GM19239 (cell line): Measurements from ENCODE around the gene KIF15.

ENCODE experiments used
- DNase-seq: peaks from one replicate; pipeline ENCODE4 v3.0.0; 2011; ENCODE audit warnings: low spot score; ENCODE audit not compliant: insufficient read length
- FAIRE-seq: peaks from 2 replicates; lab custom pipeline; 2011; peaks lifted over from hg19 to GRCh38; lab: Jason Lieb, UNC

The KIF15 gene, protein sequence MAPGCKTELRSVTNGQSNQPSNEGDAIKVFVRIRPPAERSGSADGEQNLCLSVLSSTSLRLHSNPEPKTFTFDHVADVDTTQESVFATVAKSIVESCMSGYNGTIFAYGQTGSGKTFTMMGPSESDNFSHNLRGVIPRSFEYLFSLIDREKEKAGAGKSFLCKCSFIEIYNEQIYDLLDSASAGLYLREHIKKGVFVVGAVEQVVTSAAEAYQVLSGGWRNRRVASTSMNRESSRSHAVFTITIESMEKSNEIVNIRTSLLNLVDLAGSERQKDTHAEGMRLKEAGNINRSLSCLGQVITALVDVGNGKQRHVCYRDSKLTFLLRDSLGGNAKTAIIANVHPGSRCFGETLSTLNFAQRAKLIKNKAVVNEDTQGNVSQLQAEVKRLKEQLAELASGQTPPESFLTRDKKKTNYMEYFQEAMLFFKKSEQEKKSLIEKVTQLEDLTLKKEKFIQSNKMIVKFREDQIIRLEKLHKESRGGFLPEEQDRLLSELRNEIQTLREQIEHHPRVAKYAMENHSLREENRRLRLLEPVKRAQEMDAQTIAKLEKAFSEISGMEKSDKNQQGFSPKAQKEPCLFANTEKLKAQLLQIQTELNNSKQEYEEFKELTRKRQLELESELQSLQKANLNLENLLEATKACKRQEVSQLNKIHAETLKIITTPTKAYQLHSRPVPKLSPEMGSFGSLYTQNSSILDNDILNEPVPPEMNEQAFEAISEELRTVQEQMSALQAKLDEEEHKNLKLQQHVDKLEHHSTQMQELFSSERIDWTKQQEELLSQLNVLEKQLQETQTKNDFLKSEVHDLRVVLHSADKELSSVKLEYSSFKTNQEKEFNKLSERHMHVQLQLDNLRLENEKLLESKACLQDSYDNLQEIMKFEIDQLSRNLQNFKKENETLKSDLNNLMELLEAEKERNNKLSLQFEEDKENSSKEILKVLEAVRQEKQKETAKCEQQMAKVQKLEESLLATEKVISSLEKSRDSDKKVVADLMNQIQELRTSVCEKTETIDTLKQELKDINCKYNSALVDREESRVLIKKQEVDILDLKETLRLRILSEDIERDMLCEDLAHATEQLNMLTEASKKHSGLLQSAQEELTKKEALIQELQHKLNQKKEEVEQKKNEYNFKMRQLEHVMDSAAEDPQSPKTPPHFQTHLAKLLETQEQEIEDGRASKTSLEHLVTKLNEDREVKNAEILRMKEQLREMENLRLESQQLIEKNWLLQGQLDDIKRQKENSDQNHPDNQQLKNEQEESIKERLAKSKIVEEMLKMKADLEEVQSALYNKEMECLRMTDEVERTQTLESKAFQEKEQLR (N-terminal part only)

DNA sequence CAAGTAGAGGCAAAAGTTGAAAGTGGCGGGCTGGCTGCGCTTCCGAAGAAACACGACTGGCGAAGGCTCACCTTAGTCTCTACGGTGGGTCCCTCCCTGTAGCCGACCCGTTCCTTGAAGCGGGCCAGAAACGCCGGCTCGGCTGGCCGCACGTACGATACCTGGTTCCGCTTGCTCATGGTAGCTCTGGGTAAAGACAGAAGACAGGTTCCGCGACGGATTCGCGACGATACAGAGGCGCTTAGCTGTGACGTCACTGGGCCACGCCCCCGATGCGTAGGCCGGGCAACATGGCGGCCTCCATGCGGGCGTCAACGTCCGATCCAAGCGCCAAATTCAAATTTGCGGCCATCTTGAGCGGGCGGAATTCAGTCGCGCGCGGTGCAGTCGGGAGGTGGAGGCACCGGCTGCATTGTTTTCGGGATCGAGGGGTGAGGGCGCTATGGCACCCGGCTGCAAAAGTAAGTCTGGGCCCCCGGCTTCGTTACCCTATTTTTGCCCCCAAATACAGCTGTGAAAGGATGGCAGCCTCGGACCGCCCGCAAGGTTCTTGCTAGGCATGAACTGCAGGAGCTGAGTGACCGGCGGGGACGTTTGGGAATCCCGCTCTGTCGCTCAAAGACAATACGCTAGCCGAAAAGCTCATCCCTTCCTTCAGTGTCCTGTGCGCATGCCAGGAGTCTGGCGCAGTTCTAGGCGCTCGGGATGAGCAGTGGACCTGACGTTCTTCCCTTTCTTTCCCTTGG, at the start of gene KIF15, which contains the start of gene KIAA1143:
Gene KIF15, plus strand, starts transcription at position 371 of the 746 bp plus-strand sequence. Its CDS starts 72 bp downstream, at position 443.
Gene KIAA1143, minus strand, starts transcription at position 196 of the 746 bp plus-strand sequence. Its CDS starts 17 bp downstream, at position 179.
- DNase-seq (peak; percentile 60), FAIRE-seq (peak; percentile 91)

DNA sequence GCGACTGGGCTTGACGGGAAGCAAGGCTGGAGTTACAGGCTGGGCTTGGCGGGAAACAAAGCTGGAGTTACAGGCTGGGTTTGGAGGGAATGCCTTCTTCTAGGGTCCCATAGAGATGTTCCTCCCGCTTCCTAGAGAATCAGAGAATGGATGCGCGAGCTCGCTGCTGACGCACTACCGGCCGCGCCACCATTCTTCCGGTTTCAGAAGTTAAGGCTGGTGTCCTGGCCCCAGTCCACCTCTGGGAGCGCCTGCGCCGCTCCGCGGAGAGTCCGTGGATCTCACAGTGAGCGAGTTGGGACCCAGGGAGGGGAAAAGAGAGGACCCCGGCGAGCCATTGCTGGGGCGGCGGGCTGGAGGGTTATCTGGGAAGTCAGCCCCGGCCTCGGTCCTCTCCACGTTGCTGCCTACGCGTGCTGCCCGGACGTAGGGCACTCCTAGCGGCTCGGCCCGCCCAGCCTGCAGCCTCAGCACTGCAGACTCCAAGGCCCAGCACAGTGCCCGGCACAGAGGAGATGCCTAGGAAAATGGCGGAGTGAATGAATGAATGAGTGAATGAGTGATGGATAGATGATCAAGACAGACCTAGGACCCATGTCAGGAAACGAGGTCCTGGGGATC, 49.0 kb upstream of the KIF15 start, which contains the start of gene ZNF502:
Gene ZNF502, plus strand, starts transcription at position 206 of the 621 bp plus-strand sequence. CDS start 7,602 bp downstream, outside the sequence.
- FAIRE-seq (peak; percentile 18), DNase-seq (no peak)

DNA sequence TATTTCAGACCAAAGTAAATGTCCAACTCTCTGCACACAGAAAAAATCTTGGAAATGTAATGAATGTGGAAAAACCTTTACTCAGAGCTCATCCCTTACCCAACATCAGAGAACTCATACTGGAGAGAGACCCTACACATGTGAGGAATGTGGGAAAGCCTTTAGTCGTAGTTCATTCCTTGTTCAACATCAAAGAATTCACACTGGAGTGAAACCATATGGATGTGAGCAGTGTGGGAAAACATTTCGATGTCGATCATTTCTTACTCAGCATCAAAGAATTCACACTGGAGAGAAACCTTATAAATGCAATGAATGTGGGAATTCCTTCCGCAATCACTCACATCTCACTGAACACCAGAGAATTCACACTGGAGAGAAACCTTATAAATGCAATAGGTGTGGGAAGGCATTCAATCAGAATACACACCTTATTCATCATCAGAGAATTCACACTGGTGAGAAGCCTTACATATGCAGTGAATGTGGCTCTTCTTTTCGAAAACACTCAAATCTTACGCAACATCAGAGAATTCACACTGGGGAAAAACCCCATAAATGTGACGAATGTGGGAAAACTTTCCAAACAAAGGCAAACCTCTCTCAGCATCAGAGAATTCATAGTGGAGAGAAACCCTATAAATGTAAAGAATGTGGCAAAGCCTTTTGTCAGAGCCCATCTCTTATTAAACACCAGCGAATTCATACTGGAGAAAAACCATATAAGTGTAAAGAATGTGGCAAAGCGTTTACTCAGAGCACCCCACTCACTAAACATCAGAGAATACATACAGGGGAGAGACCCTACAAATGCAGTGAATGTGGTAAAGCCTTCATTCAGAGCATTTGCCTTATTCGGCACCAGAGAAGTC, 40.1 kb upstream of the KIF15 start:
- DNase-seq: no peak
- FAIRE-seq: no peak

DNA sequence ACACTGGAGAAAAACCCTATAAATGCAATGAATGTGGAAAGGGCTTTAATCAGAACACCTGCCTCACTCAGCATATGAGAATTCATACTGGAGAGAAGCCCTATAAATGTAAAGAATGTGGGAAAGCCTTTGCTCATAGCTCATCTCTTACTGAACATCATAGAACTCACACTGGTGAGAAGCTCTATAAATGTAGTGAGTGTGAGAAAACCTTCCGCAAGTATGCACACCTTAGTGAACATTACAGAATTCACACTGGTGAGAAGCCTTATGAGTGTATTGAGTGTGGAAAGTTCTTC, 39.5 kb upstream of the KIF15 start:
- no peak for DNase-seq
- FAIRE-seq: no peak

DNA sequence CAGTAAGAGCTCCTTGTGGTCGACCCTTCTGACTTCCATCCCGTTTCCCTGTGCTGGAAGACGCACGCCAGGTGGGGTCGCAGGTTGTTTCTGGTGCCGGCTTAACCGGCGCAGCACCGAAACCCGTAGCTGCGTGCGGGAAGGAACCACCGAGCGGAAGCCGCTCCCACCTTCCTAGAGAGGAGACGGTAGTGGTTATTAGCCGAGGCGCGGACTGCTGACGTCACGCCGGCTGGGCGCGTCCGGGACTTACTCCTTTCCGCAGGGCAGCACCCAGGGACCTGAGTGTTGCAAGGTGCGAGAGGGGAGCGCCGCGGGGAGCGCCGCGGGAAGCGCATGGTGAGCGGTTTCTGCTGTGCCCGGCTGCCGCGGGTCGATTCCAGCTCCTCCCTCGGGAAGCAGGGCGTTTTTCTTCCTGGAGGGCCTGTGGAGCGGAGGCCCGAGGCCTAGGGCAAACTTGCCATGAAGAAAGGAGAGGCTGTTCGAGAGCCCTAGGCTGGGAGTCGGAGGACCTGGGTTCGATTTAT, 32.1 kb upstream of the KIF15 start, which contains the start of gene ZNF501:
Gene ZNF501, plus strand, starts transcription at position 252 of the 527 bp plus-strand sequence. CDS start 4,787 bp downstream, outside the sequence.
- peak; percentile 65 for DNase-seq
- peak; percentile 72 for FAIRE-seq

DNA sequence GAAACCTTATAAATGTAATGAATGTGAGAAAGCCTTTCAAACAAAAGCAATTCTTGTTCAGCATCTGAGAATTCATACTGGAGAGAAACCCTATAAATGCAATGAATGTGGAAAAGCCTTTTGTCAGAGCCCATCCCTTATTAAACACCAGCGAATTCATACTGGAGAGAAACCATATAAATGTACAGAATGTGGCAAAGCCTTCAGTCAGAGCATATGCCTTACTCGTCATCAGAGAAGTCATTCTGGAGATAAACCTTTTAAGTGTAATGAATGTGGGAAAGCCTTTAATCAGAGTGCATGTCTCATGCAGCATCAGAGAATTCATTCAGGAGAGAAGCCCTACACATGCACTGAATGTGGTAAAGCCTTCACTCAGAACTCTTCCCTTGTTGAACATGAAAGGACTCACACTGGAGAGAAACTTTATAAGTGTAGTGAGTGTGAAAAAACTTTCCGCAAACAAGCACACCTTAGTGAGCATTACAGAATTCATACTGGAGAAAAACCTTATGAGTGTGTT, 26.9 kb upstream of the KIF15 start:
- FAIRE-seq: no peak

DNA sequence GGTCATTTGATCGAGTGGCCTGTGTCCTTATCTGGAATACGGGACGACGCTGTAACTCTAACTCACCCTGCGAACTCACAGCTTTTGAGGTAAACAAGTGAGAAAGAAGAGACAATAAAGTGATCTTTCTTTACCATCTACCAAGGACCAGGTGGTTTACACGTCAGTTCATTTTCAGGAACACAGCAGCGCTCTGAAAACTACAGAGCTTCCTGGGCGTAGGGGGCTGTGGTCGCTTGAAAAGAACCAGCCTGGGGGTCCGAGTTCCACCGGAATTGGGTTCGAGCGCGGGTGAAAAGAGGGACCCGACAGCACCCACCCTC, 532 bp upstream of the KIF15 start:
- FAIRE-seq (no peak), DNase-seq (no peak)

More for the DNA sequence above, 26.9 kb upstream of the KIF15 start:
- no peak for DNase-seq

DNA sequence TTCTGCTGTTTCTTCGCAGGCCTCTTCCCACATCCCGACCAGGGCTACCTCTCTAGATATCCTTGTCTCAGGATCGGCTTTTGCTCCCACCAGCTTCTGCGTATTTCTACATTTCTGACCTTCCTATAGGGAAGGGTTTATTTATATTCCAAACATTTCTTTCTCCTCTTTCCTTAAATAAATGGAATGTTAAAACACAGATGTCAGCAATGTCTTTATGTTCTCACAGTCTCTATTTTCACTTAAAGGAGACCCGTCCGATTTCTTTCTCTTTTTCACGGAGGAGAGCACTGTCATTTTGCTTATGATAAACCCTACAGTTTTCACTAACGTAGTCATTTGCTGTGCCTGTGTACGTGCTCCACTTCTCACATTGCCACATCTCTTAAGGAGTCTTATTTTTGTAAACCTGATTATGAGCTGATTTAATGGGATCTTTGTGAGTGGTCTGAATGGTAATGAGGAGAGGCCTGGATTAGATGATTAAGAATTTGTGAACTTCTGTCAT, 630 bp downstream of the KIF15 start:
- DNase-seq (no peak), FAIRE-seq (no peak)

DNA sequence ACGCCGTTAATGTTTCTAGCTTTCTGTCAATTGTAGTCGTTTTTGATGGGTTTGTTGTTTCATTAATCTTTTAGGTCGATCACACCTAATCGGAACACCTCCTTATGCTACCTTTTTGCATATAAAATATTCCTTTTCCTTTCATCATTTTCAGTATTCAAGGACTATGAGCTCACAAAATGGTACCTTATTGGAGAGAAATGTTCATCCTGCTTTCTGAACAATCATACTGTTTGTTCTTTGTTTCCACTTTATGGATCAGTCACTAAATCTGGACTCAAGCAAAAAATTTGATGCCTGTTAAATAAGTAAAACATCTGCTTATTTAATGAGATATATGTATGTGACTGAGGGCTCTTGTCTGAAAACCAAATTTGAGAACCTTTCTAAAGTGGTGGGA, 1.1 kb downstream of the KIF15 start:
- DNase-seq (no peak), FAIRE-seq (no peak)

DNA sequence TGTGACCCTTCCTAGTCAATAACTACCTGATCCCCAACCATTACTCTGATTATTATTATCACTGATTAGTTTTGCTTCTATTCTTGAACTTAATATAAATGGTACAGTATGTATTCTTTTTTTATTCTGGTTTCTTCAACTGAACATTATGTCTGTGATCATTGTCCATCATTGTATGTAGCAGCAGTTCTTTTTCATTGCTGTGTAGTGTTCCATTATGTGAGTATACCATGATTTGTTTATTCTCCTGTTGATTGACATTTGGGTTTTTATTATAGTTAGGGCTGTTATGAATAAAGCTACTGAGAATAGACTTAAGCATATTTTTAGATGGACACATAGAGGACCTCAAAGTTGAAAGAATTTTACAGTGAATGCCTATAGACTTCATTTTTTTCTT, 2.7 kb downstream of the KIF15 start:
- FAIRE-seq: no peak
- DNase-seq: no peak

DNA sequence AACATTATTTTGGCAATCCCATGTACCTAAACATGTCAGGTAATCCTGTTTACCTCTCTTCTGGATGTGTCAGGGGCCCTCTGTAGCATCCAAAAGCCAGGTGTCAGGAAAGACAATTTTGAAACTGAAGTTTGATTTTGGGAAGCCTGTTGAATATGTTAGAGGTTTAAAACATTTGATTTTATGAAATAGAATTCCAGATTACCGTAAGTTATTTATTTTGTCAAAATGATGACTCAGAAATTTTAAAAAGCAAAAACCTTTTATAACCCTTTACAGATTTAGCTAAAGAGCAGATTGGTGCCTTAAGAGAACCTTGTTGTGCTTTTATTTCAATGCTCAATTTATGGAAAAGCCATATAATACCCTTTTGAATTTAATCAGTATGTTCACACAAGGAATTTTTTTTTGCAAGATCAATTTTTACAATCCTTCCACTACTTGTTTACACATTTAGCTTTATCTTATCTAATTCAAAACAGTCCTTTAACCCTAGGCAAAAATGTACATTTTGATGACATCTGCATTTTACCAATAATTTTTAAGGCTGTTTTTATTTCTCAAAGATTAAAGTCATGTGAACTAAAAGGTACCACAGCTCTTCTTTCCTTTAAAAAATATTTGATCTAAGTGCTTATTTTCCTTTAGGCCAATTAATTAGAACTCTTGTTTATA, 10.0 kb downstream of the KIF15 start:
- no peak for FAIRE-seq
- no peak for DNase-seq

DNA sequence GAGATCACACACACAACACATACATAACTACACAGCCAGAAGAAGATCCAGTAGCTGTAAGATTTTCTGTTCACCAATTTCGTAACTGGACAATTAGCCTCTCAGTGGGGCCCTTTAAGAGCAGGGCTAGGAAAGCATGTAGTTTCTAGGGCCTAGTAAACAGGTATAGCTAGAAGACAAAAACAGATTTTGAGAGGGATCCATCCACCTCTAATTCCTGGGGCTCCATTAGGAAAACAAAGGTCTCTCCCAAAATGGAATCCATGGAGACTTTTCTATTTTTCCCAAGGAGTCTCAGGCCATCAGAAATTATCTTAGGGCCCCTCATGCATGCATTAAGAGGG, 10.5 kb downstream of the KIF15 start:
- FAIRE-seq: no peak

DNA sequence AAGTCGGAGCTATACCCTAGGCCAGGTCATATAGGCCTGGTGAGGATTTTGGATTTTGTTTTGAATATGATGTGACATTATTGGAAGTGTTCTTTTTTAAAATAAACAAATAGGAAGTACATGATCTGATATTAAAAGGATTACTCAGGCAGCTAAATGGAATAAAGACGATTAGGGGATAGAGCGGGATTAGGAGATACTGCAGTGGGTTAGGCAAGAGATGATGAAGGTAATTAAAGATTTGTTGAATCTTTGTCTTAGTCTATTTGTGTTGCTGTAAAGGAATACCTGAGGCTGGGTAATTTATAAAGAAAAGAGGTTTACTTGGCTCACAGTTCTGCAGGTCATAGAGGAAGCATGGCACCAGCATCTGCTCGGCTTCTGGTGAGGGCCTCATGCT, 21.3 kb downstream of the KIF15 start:
- FAIRE-seq: no peak
- DNase-seq: no peak

More for the DNA sequence above, 10.5 kb downstream of the KIF15 start:
- no peak for DNase-seq

DNA sequence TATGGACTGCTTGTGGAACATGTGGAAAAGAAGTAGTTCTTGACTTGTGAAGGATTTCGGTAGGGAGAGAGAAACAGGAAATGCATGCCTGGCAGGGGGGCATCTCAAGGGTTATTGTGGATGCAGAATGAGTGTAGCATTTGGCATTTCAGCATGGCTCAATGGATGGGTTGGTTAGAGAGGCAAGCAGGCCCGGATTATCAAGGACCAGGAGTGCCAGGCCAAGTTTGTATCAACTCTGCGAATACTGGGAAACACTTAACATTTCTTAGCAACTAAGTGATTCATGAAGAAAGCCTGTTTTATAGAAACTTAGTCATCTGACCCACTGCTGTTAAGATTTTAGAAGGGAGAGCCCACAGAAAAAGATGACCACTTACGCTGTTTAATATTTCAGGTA, 33.6 kb downstream of the KIF15 start:
- DNase-seq (no peak), FAIRE-seq (no peak)

DNA sequence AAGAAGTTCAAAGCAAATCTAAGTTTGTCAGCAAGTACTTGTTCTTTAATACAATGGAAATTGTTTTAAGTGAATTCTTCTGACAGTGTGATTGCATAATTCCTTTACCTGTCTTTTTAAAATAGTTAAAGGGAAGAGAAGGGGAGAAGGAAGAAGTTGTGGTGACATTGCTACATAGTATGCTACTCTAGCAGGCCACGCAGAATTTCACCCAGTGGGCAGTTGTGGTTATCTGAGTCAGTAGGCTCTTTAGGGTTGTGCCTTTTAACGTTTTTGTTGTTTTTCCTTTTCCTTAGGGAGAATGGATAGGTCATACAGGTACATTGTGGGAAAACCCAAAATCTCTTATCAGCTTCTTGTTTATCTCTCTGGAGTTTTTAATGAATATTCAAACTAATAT, 40.4 kb downstream of the KIF15 start:
- FAIRE-seq (no peak), DNase-seq (no peak)

DNA sequence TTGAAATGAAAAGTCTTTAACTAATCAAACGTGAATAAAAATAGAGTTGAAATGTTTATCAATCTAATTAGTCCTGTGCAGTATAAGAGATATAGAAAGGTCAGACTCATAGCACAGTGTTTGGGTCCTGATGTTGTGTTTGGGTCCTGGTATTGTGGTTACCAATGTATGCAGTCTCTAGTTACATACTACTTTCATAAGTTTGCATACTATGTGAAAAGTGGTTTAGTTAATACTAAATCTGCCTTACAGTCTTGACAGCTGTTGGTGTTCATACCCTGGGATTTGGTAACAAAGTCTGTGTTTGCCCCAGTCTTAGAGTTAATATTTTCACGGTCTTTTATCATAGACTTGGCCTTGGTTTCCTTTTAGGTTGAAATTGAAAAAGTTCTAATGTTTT, 41.7 kb downstream of the KIF15 start:
- DNase-seq: no peak
- FAIRE-seq: peak; percentile 40

DNA sequence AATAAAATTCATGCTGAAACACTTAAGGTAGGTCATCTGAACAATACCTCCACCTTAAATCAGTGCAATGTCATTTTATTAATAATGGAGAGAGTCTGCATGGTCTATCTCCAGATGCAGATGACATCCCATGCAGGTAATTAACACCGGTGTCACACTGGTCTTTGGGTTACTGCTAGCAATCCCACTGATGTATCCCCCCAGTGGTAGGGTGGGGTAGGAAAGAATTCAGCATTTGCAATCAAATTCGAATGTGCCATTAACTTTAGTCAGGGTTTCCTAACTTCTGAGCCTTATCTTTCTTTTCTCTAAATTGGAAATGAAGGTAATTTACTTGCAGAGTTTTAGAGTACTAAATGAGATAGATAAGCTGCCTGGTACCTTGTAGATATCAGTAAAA, 44.4 kb downstream of the KIF15 start:
- DNase-seq (no peak), FAIRE-seq (no peak)
